CD4-positive, alpha-beta T cell treated with Interleukin-15 for 4 hours (primary cell): ENCODE results near the gene SCAANT1.

Source experiments
- DNase-seq: peaks from one replicate; pipeline ENCODE4 v3.0.0-alpha.2; 2020; ENCODE audit warnings: low spot score

Gene SCAANT1

DNA sequence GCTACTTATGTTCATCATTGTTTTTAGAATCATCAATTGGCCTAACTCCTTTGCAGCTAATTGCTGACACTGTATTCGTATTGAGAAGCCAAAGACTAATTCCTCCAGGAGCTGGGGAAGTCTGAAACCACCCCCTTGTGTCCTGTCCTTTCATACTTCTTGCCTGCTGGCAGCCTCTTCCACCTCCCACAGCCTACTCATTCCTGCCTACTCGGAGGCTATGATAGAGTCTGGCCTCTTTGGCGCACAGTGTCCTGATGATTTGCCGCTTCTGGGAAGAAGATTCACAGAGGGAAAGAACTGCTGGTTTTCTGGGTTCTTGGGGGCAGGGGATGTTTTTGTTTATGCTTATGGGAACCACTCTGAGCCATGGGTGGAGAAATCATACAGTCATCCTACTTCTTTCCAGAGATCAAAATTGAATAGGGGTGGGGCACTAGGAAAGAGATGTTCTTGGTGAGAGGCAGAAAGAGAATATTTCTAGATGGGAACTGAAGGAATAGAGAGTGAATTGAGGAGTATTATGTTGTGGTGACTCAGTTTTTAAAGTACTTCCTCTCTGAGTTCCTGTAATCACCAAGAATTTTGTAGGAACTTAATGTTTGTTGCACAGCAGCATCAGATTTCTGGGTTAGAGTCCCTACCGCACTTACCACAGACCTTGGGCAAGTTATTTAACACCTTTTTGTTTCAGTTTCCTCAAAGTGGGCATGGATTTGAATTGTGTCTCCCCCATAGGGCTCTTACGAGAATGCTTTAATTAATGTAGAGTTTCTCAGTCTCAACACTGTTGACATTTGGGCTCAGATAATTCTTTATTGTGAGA is 22.1 kb upstream of the SCAANT1 start:
- peak; percentile 62 for DNase-seq

GRCh38 chr3:63933459-63933858 is 21.3 kb upstream of the SCAANT1 start:
- DNase-seq: no peak

DNA sequence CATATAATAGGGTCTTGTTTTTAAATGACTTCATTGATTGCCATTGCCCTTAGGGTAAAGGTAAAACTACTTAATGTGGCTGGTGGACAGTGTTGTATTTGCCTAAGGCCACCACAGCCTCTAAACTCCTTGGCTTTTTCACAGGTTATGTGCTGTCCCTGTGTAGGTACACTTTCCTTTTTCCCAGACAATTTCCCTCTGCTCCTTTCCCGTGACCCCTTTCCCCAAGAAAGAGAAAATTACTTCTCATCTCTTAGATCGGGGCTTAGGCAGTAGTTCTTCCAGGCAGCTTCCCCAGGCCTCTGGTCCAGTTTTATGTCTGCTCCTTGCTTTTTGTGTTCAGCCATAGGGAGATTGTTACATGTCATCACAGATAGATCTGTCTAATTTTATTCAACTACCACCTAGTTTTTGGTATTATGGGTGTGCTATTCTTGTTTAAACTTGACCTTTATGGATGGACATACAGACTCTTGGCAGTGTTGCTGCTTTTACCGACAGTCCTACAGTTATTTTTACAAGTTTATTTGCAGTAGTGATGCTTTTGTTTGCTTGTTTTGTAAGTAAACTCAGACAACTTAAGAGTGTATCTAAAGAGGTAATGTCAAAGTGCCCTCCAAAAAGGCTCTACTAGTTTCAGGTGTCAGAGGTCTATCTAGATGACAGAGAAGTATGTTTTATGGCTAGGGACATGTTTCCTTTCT is 20.5 kb upstream of the SCAANT1 start:
- no peak for DNase-seq

DNA sequence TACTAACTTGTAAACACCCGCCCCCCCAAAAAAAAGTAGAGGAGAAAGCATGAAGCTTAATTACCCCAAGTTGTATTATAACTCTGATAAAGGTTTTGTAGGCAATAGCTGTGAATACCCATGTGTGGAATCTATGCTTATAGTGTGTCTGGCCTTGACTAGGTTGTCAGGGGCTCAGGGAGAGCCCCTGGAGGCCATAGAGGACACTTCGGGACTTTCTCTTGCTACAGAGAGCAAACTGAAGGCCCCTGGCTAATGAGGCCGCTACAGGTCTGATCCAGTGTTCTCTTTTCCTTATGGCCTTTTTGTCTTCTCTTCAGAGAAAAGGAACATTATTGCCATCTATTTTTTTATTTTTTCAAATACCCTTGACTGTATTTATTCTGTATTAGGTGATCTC is 19.1 kb upstream of the SCAANT1 start:
- DNase-seq: no peak

DNA sequence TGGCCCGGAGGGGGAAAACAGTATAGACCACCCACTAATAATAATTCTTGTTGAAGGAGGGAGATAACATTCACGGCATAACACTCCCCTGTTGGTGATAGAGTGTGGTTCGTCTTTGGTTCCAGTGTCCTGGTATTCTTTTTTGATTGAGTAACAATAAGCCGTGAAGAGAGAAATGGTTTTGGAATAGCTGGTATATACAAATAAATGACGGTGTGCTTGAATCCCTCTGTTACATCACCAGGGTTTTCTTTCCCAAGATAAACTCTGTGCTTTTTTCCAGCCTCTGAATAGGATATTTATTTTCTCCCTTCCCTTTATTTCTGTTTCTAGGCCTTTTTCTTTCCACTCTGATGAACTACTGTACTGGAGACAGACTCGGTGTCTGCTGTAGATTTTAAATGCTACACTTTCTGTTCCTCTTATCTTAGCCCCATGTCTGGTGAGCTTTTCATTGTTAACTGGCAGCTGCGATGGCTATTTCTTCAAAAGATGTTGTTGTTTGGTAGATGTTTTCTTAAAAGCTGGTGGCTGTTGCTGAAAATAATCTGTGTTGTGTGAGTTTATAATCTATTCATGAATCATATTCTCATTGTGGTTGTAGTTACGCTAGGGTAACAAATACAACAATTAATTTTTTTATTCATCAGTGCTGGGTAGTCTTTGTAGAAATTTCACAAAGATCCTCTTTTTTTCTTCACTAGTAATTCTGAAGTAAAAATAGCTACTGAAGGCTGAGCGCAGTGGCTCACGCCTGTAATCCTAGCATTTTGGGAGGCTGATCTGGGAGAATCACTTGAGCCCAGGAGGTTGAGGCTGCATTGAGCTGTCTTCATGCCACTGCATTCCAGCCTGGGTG is 15.5 kb upstream of the SCAANT1 start:
- DNase-seq: no peak

DNA sequence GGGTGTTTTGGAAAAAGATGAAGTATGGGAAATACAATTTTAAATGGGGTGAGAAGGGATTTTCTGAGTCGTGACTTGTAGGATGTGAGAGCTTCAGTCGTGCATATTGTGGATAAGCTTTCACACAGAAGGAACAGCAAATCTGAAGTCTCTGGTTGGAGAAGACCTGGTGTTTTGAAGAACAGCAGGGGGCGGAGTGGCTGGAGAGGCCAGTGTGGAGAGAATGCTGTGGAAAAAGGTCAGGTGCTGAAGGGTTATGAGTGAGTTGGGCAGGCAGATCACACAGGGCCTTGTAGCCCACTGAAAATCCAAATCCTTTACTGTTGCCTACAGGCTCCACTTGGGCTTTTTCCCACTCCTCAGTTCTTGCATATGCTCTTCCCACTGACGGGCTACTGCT is 14.1 kb upstream of the SCAANT1 start:
- DNase-seq: no peak

DNA sequence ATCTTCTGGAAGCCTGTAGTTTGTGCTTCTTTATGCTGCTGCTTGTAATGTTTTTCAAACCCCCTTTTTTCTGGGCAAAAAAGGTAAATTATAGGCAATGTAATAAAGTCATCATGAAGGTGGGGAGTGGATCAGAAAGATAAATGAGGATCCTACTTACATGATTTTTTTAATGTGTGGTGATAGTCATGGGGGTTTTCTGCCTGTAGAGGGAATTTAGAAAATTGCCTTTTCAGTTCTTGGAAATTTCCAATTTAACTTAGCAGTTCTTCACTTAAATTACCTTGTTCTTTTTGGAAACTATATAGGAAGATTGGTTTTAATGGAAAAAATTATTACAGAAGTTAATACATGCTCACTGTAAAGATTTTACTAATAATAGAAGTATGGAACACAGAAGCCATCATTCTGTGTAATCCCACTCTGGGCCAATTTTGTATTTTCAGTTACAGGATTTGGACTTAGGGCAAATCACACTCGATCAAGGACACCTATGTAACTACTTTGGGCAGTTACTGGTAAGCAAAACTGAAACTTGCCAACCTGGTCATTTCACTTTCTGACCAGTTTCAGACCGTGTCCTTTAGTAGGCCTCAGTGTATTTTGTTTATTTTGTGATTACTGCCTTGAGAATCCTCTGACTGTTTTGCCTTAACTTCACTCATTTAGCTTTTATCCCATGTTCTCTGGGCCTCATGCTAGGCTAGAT is 10.5 kb upstream of the SCAANT1 start:
- DNase-seq: no peak

DNA sequence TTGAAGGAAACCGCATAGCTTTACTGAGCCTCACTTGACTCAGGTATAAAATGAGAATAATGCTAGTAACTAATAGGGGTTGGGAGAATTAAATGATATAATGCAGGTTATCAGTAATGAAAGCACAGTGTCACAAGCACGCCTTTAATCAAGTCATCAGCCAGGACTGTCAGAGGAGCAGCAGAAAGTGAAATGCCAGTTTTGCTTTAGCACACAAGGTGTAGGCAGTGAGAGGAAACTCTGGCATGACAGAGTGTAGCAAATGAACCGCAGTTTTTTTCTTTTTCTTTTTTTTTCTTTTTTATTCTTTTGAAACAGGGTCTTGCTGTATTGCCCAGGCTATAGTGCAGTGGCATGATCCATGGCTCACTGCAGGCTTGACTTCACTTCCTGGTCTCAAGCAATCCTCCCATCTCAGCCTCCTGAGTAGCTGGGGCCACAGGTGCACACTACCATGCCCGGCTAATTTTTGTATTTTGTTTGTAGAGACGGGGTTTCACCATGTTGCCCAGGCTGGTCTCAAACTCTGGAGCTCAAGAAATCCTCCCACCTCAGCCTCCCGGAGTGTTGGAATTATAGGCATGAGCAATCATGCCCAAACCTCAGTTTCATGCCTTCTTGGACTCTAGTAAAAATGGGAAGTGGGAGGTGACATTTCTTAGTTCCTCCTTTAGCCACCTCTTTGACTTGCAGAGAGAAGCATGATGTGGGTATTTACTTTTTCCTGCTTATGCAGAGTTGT is 9.7 kb upstream of the SCAANT1 start:
- DNase-seq: no peak

DNA sequence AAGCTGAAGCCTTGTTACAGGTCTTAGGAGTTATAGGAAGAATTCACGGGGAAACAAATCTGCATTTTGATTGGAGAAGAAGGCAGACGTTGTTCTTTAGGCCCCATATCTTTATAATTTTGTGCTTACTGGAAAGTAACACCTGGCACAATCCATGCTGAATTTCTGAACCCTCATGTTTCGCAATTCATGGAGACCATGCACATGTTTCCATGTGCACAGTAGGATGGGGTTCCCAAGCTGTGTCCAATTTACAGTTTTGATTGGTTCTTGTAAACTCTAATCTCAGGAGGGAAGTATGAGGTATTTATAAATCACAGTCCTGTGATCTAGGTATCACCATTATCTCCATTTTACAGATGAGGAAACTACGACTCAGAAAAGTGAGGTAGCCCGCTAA is 7.8 kb upstream of the SCAANT1 start:
- DNase-seq: no peak

DNA sequence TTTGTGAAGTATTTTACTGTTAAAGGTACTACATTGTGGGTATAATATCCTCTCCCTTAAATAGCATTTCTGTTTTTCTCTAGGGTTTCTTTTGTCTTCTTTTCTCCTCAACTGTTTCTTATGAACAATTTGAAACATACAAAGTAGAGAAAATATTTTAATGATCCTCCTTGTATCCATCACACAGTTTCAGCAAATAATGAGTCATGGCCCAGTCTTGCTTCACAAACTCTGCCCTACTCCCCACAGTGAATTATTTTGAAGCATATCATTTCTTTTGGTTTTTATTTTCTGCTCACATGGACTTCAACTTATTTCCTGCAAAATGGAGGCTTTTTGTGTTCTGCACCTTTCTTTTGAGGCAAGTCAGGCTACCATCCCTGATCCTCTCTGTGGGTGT is 6.1 kb upstream of the SCAANT1 start:
- DNase-seq: no peak

GRCh38 chr3:63914312-63914711 is 2.1 kb upstream of the SCAANT1 start:
- DNase-seq: no peak

GRCh38 chr3:63912768-63913588 is 795 bp upstream of the SCAANT1 start:
- peak; percentile 45 for DNase-seq

DNA sequence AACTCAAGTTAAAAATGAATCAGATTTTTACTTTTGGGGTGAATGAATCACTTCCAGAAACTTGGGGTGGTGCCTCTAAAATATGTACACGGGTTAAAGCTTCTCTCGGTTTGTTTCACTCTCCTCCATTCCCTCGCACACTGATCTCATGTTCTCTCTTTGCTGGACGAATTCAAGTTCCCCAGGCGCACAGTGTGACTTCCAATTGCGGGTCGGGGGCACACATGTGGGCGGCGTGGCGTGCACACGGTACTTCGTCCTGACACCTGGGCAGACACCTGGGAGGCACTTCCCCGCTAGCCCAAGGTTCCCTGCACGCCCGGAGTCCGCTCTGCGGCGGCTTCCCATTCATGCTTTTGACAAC is 692 bp downstream of the SCAANT1 start:
- DNase-seq: peak; percentile 32

- DNase-seq: peak; percentile 41
These were observed 1.3 kb downstream of the SCAANT1 start for GRCh38 chr3:63910891-63911290.

DNA sequence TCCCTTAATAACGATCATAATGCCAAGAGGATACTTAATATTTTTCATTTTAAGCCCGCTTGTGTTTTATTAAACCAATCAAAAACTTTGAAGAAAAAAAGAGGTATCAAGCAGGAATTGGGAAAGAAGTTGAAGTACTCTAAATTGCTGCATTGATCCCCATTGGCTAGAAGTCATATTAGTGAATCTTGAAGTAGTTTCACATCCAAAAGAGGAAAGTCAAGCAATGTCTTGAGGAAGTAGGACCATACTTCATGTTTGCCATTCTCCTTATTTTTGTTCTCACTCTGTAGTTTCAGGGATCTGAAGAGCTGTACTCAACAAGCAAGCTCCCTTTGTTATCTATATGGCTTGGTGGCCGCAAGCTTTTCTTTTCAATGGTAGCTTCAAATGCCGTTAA is 2.2 kb downstream of the SCAANT1 start:
- no peak for DNase-seq

- DNase-seq: no peak
These were observed 2.8 kb downstream of the SCAANT1 start for GRCh38 chr3:63909431-63909830.

DNA sequence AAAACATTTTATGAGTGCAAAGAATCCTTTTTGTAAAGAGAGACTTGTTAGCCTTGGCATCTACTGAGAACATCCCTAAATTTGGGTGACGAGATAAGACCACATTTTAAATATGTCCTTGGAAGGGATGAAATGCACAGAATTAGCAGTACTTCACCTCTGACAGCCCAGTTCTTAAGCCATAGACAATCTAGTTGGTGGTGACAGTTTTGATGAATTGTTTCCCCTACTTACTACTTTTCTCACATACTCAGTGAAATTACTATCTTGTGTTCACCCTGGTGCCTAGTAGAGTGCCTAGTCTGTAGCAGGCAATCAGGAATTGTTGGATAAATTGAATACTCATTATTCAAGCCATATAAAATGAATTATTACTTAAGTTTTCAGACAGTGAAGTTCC is 3.4 kb downstream of the SCAANT1 start:
- no peak for DNase-seq

GRCh38 chr3:63908081-63908736 is 4.0 kb downstream of the SCAANT1 start:
- DNase-seq: no peak

DNA sequence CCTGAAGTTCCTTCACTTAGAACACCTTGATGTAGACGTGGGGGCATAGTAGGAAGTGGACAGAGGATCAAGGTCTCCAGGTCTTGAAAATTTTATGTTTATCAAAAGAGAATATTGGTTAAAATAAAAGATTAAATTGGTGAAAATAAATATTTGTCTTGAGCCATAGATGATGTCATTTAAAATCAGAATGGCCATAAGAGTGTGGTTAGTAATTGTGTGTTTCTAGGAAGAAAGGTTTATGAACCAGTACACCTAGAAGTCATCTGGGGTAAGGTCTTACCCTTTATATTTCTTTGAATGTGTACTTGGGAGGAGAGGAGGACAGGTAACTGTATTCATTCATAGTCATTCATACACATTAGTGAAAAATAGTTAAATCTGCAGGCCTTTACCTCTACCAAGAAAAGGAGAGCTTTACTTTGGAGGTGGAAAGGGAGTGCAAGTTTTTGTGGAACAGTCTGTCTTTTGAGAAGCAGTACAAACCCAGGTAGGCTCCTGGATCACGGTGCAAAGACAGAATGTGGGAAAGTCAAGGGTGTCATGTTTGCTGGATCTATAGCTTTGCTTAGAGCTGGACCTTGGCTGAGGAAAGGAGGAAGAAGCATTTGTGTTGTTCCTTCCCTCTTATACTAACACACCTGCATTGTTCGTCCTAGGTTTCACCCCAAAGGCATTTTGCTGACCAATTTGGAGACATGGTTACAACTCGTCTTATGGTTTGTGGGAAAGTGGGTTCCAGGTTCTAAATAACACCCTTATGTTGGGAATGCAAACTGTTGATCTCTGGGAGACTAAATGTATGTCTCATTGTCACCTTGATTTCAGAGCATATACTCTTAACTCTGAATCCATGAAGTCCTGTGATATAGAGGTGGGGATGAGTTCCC is 6.2 kb downstream of the SCAANT1 start:
- DNase-seq: no peak
